GM21576 (cell line): ENCODE results near the gene CEP76.
"Not testable (repeated sequence)": the region's sequence is repeated elsewhere in the genome, so short reads cannot be mapped to it uniquely, and the experiment has no call there.

Experiments
- ATAC-seq: cut with Tn5 transposase; IDR thresholded peaks from one replicate; pipeline ENCODE4 v1.9.1; 2021; ENCODE audit warnings: mild to moderate bottlenecking, moderate library complexity; ENCODE audit not compliant: unreplicated experiment

CEP76 gene

DNA sequence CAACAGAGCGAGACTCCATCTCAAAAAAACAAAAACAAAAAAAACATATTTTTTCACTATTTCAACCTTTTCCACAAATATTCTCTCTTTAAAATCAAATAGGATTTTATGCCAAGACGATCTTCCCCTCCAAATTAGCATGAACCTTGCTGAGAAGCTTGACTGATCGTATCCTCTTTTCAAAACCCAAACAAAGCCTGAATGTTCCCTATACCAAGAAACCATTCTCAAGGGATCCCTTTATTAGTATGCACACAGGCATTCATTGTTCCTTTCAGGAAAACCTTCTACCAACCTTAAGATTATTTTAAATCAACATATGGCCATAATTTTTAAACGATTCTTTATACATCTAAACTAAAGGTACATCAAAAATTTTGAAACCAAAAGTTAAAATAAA lies 50.9 kb downstream of the CEP76 start:
- no peak for ATAC-seq

- ATAC-seq = no peak
These were observed 54.8 kb downstream of the CEP76 start for GRCh38 chr18:12647773-12648172.

- no peak for ATAC-seq
These were observed 56.7 kb downstream of the CEP76 start for GRCh38 chr18:12645751-12646203.

- ATAC-seq = no peak
These were observed 57.3 kb downstream of the CEP76 start for GRCh38 chr18:12645254-12645653.

GRCh38 chr18:12643756-12644155 lies 58.8 kb downstream of the CEP76 start:
- not testable (repeated sequence) for ATAC-seq

GRCh38 chr18:12640881-12641200 lies 61.7 kb downstream of the CEP76 start:
- no peak for ATAC-seq

- no peak for ATAC-seq
These were observed 62.3 kb downstream of the CEP76 start for GRCh38 chr18:12639990-12640880.

- no peak for ATAC-seq
These were observed 63.8 kb downstream of the CEP76 start for GRCh38 chr18:12638644-12639124.

DNA sequence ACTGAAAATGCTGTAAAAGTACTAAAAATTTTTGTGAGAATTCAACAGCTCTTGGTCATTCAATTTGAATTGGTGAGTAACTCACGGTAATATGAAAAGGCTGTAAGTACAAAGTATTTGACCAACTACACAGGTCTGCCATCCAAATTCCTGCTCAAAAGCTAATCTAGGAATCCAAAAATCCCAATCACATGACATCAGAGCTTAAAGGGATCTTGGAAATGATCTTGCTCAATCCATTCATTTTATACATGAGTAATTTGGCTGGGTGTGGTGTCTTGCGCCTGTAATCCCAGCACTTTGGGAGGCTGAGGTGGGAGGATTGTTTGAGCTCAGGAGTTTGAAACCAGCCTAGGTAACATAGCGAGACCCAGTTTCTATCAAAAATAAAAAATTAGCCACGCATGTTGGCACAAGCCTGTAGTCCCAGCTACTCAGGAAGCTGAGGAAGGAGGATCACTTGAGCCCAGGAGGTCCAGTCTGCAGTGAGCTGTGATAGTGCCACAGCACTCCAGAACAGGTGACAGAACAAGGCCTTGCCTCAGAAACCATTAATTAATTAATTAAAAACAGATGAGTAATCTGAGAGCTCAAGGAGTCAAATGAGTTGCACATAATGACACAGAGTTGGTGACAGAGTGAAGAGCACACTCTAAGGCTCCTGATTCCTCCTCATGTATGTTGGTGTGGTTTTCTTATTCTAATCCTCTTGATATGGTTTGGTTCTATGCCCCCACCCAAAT lies 64.5 kb downstream of the CEP76 start:
- no peak for ATAC-seq

DNA sequence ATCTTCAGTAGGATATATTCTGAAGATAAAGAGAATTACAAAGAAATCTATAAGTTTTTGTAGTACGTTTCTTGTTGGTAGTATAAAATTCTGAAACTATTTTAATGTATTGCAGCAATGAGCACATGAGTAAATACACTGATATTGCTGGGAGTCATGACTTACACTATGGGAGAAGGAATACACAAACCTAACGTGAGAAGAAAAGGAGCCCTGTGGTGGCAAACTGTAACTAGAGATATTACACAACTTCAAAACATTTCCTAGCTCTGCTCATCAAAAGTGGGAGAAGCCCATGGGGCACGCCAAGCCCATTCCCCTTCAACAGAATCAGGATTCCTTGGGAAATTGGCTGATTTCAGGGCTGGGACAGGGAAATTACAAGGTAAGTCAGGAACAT lies 65.1 kb downstream of the CEP76 start:
- no peak for ATAC-seq

- ATAC-seq = no peak
These were observed 70.6 kb downstream of the CEP76 start for GRCh38 chr18:12631831-12632477.

DNA sequence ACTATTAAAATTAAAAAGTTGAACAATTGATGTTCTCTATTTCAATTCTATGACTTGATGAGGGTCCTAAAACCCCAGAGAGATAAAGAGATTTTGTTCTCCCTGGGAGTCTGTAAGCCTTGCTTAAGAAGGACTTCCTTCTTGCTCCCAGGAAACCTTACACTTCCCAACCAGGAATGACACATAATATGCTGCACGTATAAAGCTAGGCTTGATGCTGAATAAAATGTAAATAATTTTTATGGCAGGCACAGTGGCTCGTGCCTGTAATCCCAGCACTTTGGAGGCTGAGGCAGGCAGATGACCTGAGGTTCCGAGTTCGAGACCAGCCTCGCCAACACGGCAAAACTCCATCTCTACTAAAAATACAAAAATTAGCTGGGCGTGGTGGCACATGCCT lies 72.4 kb downstream of the CEP76 start:
- ATAC-seq = no peak

DNA sequence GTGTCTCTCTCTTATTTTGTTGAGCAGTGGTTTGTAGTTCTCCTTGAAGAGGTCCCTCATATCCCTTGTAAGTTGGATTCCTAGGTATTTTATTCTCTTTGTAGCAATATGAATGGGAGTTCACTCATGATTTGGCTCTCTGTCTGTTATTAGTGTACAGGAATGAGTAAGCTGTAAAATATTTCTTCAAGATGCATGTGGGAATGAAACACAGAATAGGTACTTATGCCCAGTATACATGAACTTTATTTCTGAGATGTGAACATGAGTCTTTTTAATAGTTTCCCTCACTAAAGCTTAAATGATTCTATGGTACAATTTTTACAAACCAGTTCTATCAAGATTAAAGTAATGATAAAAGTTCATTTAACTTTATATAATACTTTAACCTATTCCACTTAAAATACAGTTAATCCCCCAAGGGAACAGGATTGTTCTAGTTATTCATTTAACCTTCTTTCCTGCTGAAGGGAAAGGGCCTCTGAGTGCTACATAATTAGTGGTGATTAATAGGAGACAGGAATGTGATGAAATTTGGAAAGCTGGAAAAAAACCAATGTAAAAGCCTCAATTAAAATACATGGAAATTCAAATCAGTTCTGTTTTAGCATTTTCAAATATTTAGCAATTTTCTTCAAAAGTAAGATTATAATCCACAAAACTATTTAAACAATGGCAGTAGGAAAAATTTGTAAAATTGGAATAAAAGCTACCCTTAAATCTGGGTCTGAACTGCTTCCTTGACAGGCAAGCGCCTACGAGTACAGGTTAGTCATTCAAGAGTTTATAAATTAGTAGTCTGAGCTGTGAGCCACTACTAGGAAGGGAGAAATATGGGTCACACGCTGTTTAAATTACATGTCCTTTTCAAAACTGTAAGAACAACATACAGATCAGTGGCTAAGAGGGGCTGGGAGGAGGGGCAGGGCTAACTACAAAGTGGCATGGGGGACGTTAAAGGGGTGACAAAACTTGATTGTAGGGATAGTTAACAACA lies 73.5 kb downstream of the CEP76 start:
- ATAC-seq = no peak

- ATAC-seq = not testable (repeated sequence)
These were observed 75.3 kb downstream of the CEP76 start for GRCh38 chr18:12627199-12627598.

DNA sequence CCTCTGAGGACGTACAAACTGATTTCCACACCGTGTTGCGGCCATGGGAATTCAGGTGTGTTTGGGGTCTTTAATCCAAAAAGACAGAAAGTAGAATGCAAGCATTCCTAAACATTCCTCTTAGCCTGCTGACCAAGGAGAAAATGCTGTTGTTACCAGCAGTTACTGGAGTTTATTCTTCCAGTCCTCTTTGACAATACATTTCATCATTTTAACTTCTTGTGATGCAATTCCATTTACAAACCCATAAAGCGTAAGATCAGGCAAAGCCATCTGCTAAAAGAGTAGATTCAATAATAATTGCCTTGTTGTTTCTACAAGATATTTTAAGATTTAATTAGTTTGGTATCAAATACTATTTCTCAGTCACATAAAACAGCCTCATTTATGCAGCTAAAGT lies 77.3 kb downstream of the CEP76 start:
- no peak for ATAC-seq
